CD14-positive monocyte (primary cell): ENCODE results near the gene ZIC2. TPM values are rescaled to one million over a fixed set of nuclear protein-coding genes. Genes with fewer than 3 reads are reported as not detected.

Source experiments
- DNase-seq, 3 donors: peaks; one replicate each; pipeline ENCODE4 v3.0.0-alpha.2; 2011 to 2022
- H2AFZ ChIP-seq: 2 replicates; pipeline ENCODE4 v1.6.0; 2012; ENCODE audit warnings: mild to moderate bottlenecking, low read depth, low read length, inconsistent platforms; ENCODE audit not compliant: insufficient read depth, poor library complexity, severe bottlenecking
- H3K27ac ChIP-seq, 2 donors: 1 replicate in 1 of 2; 2 replicates in 1 of 2; pipeline ENCODE4 v1.5.1; 2012 to 2013; ENCODE audit warnings: low read length in 2 of 2, control low read depth in 1 of 2, inconsistent platforms in 1 of 2, low read depth in 1 of 2, mild to moderate bottlenecking in 1 of 2
- H3K27me3 ChIP-seq, 2 donors: one replicate each; pipeline versions ENCODE4 v1.6.0 to v1.6.1; 2011 to 2013; ENCODE audit warnings: low read length in 2 of 2; ENCODE audit not compliant: control insufficient read depth in 2 of 2, insufficient read depth in 2 of 2
- H3K36me3 ChIP-seq, 2 donors: replicated peaks in 1 of 2; 1 replicate in 1 of 2; 2 replicates in 1 of 2; pipeline versions ENCODE4 v1.5.1 to v1.6.1; 2012 to 2013; ENCODE audit warnings: low read length in 2 of 2, control low read depth in 1 of 2, inconsistent platforms in 1 of 2, mild to moderate bottlenecking in 1 of 2; ENCODE audit not compliant: insufficient read depth in 2 of 2, control insufficient read depth in 1 of 2
- H3K4me1 ChIP-seq, 2 donors: 1 replicate in 1 of 2; 2 replicates in 1 of 2; pipeline versions ENCODE4 v1.5.1 to v1.6.1; 2012 to 2013; ENCODE audit warnings: low read length in 2 of 2, control low read depth in 1 of 2, inconsistent platforms in 1 of 2, mild to moderate bottlenecking in 1 of 2, moderate library complexity in 1 of 2; ENCODE audit not compliant: insufficient read depth in 2 of 2, control insufficient read depth in 1 of 2
- H3K4me2 ChIP-seq: replicated peaks from 2 replicates; pipeline ENCODE3; 2012; ENCODE audit warnings: low read length, moderate library complexity, mild to moderate bottlenecking; ENCODE audit not compliant: poor library complexity, severe bottlenecking; ENCODE audit errors: extremely low read depth
- H3K4me3 ChIP-seq, 3 experiments: fragments of 200-600 bp in 1 of 3; sonication (generic) in 1 of 3; replicated peaks in 1 of 3; 1 replicate in 2 of 3; 2 replicates in 1 of 3; pipeline ENCODE4 v1.5.1; 2011 to 2013; ENCODE audit warnings: low read length in 3 of 3, mild to moderate bottlenecking in 3 of 3, control low read depth in 2 of 3, low read depth in 2 of 3, inconsistent platforms in 1 of 3, moderate library complexity in 1 of 3
- H3K79me2 ChIP-seq: 2 replicates; pipeline ENCODE4 v1.6.0; 2012; ENCODE audit warnings: mild to moderate bottlenecking, control low read depth, inconsistent platforms, low read length, moderate library complexity; ENCODE audit not compliant: insufficient read depth
- H3K9ac ChIP-seq: 2 replicates; pipeline ENCODE4 v1.6.0; 2017; ENCODE audit warnings: low read length, mild to moderate bottlenecking; ENCODE audit not compliant: insufficient read depth, poor library complexity, severe bottlenecking
- H3K9me3 ChIP-seq, 2 donors: replicated peaks in 1 of 2; 1 replicate in 1 of 2; 2 replicates in 1 of 2; pipeline versions ENCODE4 v1.5.1 to v1.6.1; 2012 to 2013; ENCODE audit warnings: low read length in 2 of 2, control low read depth in 1 of 2; ENCODE audit not compliant: control insufficient read depth in 1 of 2, insufficient read depth in 1 of 2
- H4K20me1 ChIP-seq: 2 replicates; pipeline ENCODE4 v1.6.0; 2012; ENCODE audit warnings: mild to moderate bottlenecking, low read length, control low read depth, moderate library complexity; ENCODE audit not compliant: insufficient read depth
- H3K27ac Mint-ChIP-seq, 7 donors: one replicate each; pipeline ENCODE4 v1.8.0; 2020; ENCODE audit warnings: mild to moderate bottlenecking in 7 of 7, mixed read lengths in 7 of 7, moderate library complexity in 6 of 7, inconsistent platforms in 2 of 7
- H3K27me3 Mint-ChIP-seq, 3 donors: one replicate each; pipeline ENCODE4 v1.8.0; 2021 to 2022; ENCODE audit warnings: low read depth in 3 of 3, mild to moderate bottlenecking in 3 of 3, mixed read lengths in 3 of 3, moderate library complexity in 3 of 3, inconsistent platforms in 1 of 3
- H3K36me3 Mint-ChIP-seq, 2 donors: one replicate each; pipeline ENCODE4 v1.8.0; 2020; ENCODE audit warnings: mixed read lengths in 2 of 2, inconsistent platforms in 1 of 2, mild to moderate bottlenecking in 1 of 2
- H3K4me1 Mint-ChIP-seq: one replicate; pipeline ENCODE4 v1.8.0; 2020; ENCODE audit warnings: mild to moderate bottlenecking, mixed read lengths
- H3K4me3 Mint-ChIP-seq, 2 donors: one replicate each; pipeline ENCODE4 v1.8.0; 2020; ENCODE audit warnings: mild to moderate bottlenecking in 2 of 2, mixed read lengths in 2 of 2, moderate library complexity in 1 of 2
- H3K9me3 Mint-ChIP-seq, 7 donors: one replicate each; pipeline ENCODE4 v1.8.0; 2020 to 2022; ENCODE audit warnings: mixed read lengths in 7 of 7, mild to moderate bottlenecking in 6 of 7, moderate library complexity in 6 of 7, inconsistent platforms in 2 of 7
- WGBS: methylation state at CpG from one replicate; pipeline ENCODE4 v1.1.5; 2013; ENCODE audit warnings: missing lambda C conversion rate; ENCODE audit not compliant: insufficient coverage; 5-methylcytosine and 5-hydroxymethylcytosine counted together
- intact Hi-C, 2 donors: fragments of 100-400 bp; cut with micrococcal nuclease; formaldehyde crosslinking; loops; one replicate each; pipeline versions ENCODE4 v1.15.0 to v1.15.1; 2023
- polyA plus RNA-seq, 3 donors: library from polyadenylated mRNA; depleted of rRNA in 1 of 3; unstranded in 2 of 3; stranded (reverse) in 1 of 3; fragments of 300-500 nt in 2 of 3; fragments of >200 nt in 1 of 3; fragmentation: Illumina TruSeq in 2 of 3; gene quantifications; 1 replicate in 2 of 3; 2 replicates in 1 of 3; pipeline ENCODE4 v1.2.3, GENCODE V29; 2012 to 2021
- TF ChIP-seq, protein P1 (sequence below): fragments of 200-600 bp; IDR thresholded peaks from one replicate; pipeline ENCODE4 v1.8.0; 2022; ENCODE audit warnings: antibody characterized with exemption, mild to moderate bottlenecking

Gene ZIC2
- polyA plus RNA-seq, 3 donors, result not detected

DNA sequence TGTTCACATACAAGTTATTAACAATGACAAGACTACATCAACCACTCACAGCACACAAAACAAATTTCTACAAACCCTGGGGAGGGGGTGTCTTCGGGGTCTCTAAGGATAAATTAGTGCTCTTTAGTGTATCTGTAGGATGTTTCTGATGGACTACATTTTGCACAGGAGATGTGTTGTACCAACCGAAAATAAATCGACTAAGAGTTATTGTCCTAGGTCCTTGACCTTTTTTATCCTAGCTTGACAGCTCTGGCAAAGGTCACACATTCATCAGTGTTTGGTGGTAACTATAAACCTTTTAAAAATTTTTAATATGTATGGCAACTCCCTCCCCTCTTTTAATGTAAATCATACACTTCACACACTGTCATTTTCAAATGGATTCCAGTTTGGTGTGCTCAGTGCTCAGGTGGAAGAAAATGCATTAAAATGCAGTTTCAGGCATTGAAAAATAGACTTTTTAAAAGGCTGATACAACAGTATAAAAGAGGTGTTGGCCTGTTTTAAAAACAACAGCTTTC, 17.7 kb upstream of the ZIC2 start:
- no peak overlapping the region for H3K9ac ChIP-seq
- Mint-ChIP-seq H3K27me3 (peaks cover 78 to 86% (median 81%) of the 10 kb centered on the region in 3 donors), H3K4me1 (peaks cover 10% of the 10 kb centered on the region), H3K4me3 (peak overlapping the region in 1 of 2 donors; percentile 18), H3K36me3 (peaks cover 0 to 7% of the 10 kb centered on the region in 2 donors), H3K27ac (no peak overlapping the region), H3K9me3 (peaks cover 0 to 16% (median 2%) of the 10 kb centered on the region in 7 donors)
- intact Hi-C loops, result no loop called here
- no peaks in the 10 kb centered on the region for H4K20me1 ChIP-seq
- no peak for DNase-seq
- TF ChIP-seq, protein P1, sequence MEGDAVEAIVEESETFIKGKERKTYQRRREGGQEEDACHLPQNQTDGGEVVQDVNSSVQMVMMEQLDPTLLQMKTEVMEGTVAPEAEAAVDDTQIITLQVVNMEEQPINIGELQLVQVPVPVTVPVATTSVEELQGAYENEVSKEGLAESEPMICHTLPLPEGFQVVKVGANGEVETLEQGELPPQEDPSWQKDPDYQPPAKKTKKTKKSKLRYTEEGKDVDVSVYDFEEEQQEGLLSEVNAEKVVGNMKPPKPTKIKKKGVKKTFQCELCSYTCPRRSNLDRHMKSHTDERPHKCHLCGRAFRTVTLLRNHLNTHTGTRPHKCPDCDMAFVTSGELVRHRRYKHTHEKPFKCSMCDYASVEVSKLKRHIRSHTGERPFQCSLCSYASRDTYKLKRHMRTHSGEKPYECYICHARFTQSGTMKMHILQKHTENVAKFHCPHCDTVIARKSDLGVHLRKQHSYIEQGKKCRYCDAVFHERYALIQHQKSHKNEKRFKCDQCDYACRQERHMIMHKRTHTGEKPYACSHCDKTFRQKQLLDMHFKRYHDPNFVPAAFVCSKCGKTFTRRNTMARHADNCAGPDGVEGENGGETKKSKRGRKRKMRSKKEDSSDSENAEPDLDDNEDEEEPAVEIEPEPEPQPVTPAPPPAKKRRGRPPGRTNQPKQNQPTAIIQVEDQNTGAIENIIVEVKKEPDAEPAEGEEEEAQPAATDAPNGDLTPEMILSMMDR, result no peak
- H3K9me3 ChIP-seq, result peaks cover 0 to 25% of the 10 kb centered on the region in 2 donors
- peaks cover 85 to 99% of the 10 kb centered on the region in 2 donors for H3K27me3 ChIP-seq
- no peaks in the 10 kb centered on the region for H3K36me3 ChIP-seq
- no CpG with 5 or more reads among the region's 3 CpGs for WGBS
- no peak overlapping the region for H3K4me3 ChIP-seq
- H3K79me2 ChIP-seq, result no peaks in the 10 kb centered on the region
- no peak overlapping the region for H3K4me2 ChIP-seq
- H3K4me1 ChIP-seq, result peaks cover 2 to 14% of the 10 kb centered on the region in 2 donors
- H3K27ac ChIP-seq, result no peak overlapping the region
- H2AFZ ChIP-seq, result no peak overlapping the region

DNA sequence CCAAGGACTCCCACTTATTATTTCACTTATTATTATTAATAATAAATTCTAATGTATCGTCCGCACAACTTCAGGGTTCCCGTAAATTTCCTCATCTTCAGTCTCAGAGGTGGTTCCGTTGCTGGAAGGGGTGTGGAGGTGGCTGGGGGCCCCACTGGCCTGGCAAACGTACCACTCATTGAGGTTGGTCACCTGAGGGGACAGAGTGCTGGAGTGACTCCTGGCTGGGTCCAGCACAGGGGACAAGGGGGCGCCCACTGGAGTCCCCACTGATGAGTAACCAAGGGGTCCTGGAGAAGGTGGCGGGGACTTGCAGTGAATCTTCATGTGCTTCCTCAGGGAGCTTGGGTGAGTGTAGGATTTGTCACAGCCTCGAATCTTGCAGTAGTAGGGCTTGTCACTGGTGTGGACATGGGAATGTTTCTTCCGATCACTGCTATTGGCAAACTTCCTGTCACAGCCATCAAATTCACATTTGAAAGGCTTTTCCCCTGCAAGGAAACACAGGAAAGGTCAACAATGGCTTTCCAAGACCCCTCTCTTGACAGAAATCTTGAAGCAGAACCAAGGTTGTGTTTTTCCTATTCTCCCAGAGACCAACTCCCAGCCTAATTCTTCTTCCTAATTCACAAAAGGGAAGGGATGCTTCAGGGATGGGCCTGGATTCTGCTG, 16.1 kb upstream of the ZIC2 start:
- peaks cover 5 to 8% of the 10 kb centered on the region in 2 donors for H3K36me3 Mint-ChIP-seq
- no peak overlapping the region for H3K27ac Mint-ChIP-seq
- H2AFZ ChIP-seq, result no peak overlapping the region
- TF ChIP-seq, protein P1, result no peak
- no peak for DNase-seq
- peaks cover 80 to 96% of the 10 kb centered on the region in 2 donors for H3K27me3 ChIP-seq
- peaks cover 75 to 83% (median 78%) of the 10 kb centered on the region in 3 donors for H3K27me3 Mint-ChIP-seq
- H3K9ac ChIP-seq, result no peak overlapping the region
- H3K4me1 ChIP-seq, result peaks cover 2 to 10% of the 10 kb centered on the region in 2 donors
- peaks cover 0 to 26% (median 10%) of the 10 kb centered on the region in 7 donors for H3K9me3 Mint-ChIP-seq
- H3K4me1 Mint-ChIP-seq, result peaks cover 13% of the 10 kb centered on the region
- H4K20me1 ChIP-seq, result no peaks in the 10 kb centered on the region
- no peak overlapping the region for H3K27ac ChIP-seq
- intact Hi-C loops, result no loop called here
- peak overlapping the region in 1 of 2 donors; percentile 28 for H3K4me3 Mint-ChIP-seq
- no peaks in the 10 kb centered on the region for H3K36me3 ChIP-seq
- WGBS, result 60% methylated on average over 2 of the region's 9 CpGs
- no peaks in the 10 kb centered on the region for H3K79me2 ChIP-seq
- no peak overlapping the region for H3K4me2 ChIP-seq
- H3K4me3 ChIP-seq, result no peak overlapping the region
- peaks cover 0 to 20% of the 10 kb centered on the region in 2 donors for H3K9me3 ChIP-seq
